Right atrium auricular region (tissue), 2 donors: ENCODE data around the gene ZCCHC7. TPM values are rescaled to one million over a fixed set of nuclear protein-coding genes. Genes with fewer than 3 reads are reported as not detected.

Source experiments
- DNase-seq: peaks from one replicate; pipeline ENCODE4 v3.0.0-alpha.2; 2019; ENCODE audit warnings: low spot score
- H3K27ac ChIP-seq, 2 donors: fragments of 200-600 bp; sonication (generic); 1 replicate in 1 of 2; 2 replicates in 1 of 2; pipeline ENCODE4 v1.5.1; 2016 to 2019
- H3K27me3 ChIP-seq, 2 donors: fragments of 200-600 bp; sonication (generic); one replicate each; pipeline versions ENCODE4 v1.5.1 to v1.6.0; 2017 to 2019
- H3K36me3 ChIP-seq: fragments of 200-600 bp; sonication (generic); one replicate; pipeline ENCODE4 v1.5.1; 2016
- H3K4me1 ChIP-seq, 2 donors: fragments of 200-600 bp; sonication (generic); one replicate each; pipeline versions ENCODE4 v1.5.1 to v1.6.0; 2017 to 2019
- H3K4me3 ChIP-seq, 2 donors: fragments of 200-600 bp; sonication (generic); 1 replicate in 1 of 2; 2 replicates in 1 of 2; pipeline ENCODE4 v1.5.1; 2017 to 2019; ENCODE audit warnings: mild to moderate bottlenecking in 1 of 2, moderate library complexity in 1 of 2
- H3K9me3 ChIP-seq, 2 donors: fragments of 200-600 bp; sonication (generic); one replicate each; pipeline ENCODE4 v1.5.1; 2019
- total RNA-seq, 2 donors: library from RNA; depleted of rRNA; stranded (reverse); fragments of >200 nt; gene quantifications; one replicate each; pipeline ENCODE4 v1.1.0, GENCODE V29; 2016
- TF ChIP-seq, protein P1 (sequence below), 2 donors: fragments of 200-600 bp; sonication (generic); IDR thresholded peaks; one replicate each; pipeline ENCODE4 v1.5.1; 2019; ENCODE audit warnings: antibody characterized with exemption in 2 of 2

ZCCHC7 gene
- total RNA-seq, 2 donors from 2014 or later = 8.1 to 8.6 TPM

DNA sequence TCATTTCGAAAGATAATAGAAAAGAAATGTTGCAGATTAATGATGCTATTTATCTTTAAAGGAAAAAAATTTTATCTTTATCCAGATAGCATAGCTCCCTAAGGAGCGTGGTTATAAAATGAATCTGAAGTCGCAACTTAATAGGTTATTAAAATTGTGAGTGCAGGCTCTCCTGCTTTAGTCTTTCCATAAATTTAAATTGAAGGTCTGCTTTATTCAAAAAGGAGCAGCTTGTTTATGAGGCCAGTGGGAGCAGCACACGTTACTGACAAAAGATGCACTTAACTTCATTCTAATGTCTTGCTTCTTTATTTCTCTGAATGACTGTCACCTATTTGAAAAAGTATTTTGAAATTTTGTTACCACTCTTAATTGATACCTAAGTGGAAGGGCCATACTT, 95.0 kb downstream of the ZCCHC7 start:
- H3K27me3 ChIP-seq = no peaks in the 10 kb centered on the region
- no peak overlapping the region for H3K4me3 ChIP-seq
- no peak for DNase-seq
- TF ChIP-seq, protein P1, sequence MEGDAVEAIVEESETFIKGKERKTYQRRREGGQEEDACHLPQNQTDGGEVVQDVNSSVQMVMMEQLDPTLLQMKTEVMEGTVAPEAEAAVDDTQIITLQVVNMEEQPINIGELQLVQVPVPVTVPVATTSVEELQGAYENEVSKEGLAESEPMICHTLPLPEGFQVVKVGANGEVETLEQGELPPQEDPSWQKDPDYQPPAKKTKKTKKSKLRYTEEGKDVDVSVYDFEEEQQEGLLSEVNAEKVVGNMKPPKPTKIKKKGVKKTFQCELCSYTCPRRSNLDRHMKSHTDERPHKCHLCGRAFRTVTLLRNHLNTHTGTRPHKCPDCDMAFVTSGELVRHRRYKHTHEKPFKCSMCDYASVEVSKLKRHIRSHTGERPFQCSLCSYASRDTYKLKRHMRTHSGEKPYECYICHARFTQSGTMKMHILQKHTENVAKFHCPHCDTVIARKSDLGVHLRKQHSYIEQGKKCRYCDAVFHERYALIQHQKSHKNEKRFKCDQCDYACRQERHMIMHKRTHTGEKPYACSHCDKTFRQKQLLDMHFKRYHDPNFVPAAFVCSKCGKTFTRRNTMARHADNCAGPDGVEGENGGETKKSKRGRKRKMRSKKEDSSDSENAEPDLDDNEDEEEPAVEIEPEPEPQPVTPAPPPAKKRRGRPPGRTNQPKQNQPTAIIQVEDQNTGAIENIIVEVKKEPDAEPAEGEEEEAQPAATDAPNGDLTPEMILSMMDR (IDR thresholded peaks at IDR 0.05) = no peak
- H3K4me1 ChIP-seq = peaks cover 0 to 3% of the 10 kb centered on the region in 2 donors
- no peaks in the 10 kb centered on the region for H3K9me3 ChIP-seq
- no peak overlapping the region for H3K27ac ChIP-seq
- no peaks in the 10 kb centered on the region for H3K36me3 ChIP-seq

DNA sequence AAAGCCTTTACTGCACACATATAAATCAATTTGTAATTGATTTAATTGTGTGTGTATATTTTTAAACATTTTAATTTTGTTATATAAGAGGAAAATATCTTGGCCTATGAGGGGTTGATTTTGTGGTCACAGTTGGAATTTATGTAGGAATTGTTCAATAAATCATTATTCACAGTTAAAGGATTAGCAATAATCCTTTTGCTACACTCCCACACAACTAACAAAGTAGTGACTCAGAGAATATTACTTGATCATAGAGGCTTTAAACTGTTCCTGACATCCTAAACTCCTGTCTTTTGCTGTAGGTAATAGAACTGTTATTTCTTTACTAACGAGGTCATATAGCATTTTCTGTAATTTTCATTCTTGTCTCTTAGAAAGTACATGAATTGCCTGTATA, 95.5 kb downstream of the ZCCHC7 start:
- TF ChIP-seq, protein P1 (IDR thresholded peaks at IDR 0.05) = no peak
- no peak for DNase-seq
- Histone ChIP-seq H3K9me3 (no peaks in the 10 kb centered on the region), H3K4me3 (no peak overlapping the region), H3K27ac (no peak overlapping the region), H3K27me3 (no peaks in the 10 kb centered on the region), H3K4me1 (no peaks in the 10 kb centered on the region), H3K36me3 (no peaks in the 10 kb centered on the region)

DNA sequence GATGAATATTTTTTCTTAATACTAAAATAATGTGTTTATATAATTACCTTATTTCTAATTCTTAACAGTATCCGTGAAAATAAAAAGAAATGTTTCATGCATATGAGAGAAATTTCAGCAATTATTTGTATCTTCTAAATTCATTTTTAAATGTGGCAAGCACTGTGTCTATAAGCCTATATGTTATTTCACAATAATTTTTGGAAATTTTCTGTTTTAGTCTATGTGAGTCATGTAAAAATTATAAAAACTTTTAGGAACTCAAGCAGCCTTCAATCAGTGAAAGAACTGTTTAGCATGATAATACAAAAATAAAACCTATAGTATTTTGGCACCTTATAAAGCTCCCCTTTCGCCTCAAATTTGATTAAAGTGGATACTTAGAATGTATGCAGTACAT, 96.8 kb downstream of the ZCCHC7 start:
- no peak for DNase-seq
- TF ChIP-seq, protein P1 (IDR thresholded peaks at IDR 0.05) = no peak
- Histone ChIP-seq H3K4me1 (no peaks in the 10 kb centered on the region), H3K4me3 (no peak overlapping the region), H3K9me3 (no peaks in the 10 kb centered on the region), H3K36me3 (no peaks in the 10 kb centered on the region), H3K27ac (no peak overlapping the region), H3K27me3 (no peaks in the 10 kb centered on the region)

DNA sequence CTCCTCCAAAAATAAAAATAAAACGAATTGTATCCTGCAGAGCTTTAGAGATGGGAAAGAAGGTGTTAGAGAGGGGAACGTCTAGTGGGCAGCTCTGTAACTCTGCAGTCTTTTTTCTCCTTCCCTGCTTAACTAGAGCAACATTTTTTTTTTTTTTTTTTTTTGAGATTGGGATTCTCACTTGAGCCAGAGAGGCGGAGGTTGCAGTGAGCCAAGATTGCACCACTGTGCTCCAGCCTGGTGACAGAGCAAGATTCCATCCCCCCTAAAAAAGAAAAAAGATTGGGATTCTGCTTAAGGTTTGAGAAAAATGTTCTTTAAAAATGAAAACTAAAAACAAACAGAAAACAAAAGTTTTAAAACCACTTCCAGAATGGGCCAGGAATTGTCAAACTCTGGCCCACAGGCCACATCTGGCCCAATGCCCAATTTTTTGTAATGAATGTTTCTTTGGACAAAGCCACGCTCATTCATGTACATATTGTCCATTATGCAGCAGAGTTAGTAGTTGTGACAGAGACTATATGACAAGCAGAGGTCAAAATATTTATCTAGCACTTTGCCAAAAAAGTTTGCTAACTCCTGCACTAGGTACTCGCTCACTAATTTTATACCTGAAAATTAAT, 98.5 kb downstream of the ZCCHC7 start:
- Histone ChIP-seq H3K27ac (no peak overlapping the region), H3K4me1 (no peaks in the 10 kb centered on the region), H3K27me3 (no peaks in the 10 kb centered on the region), H3K36me3 (no peaks in the 10 kb centered on the region), H3K9me3 (no peaks in the 10 kb centered on the region), H3K4me3 (no peak overlapping the region)
- TF ChIP-seq, protein P1 (IDR thresholded peaks at IDR 0.05) = no peak
- DNase-seq = no peak

DNA sequence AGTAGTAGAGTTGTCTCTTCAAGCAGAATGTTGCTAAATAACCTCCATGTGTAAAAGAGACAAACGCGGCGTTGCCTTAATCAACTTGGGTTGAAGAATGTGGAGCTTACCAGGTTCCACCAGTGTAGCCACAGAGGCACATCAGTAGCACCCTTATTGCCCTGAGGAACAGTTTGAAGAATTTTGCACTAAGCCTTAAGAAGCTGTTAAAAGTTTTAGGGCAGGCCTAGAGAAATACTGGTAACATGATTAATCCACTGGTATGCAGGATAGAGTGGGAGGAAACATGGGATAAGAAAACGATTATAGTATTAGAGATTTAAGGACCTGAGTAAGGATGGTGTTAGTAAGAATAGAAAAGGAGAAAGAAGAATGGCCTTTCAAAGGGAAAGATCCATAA, 100.6 kb downstream of the ZCCHC7 start:
- Histone ChIP-seq H3K27ac (no peak overlapping the region), H3K4me1 (no peaks in the 10 kb centered on the region), H3K9me3 (no peaks in the 10 kb centered on the region), H3K27me3 (no peaks in the 10 kb centered on the region), H3K36me3 (no peaks in the 10 kb centered on the region), H3K4me3 (no peak overlapping the region)
- TF ChIP-seq, protein P1 (IDR thresholded peaks at IDR 0.05) = no peak
- no peak for DNase-seq

DNA sequence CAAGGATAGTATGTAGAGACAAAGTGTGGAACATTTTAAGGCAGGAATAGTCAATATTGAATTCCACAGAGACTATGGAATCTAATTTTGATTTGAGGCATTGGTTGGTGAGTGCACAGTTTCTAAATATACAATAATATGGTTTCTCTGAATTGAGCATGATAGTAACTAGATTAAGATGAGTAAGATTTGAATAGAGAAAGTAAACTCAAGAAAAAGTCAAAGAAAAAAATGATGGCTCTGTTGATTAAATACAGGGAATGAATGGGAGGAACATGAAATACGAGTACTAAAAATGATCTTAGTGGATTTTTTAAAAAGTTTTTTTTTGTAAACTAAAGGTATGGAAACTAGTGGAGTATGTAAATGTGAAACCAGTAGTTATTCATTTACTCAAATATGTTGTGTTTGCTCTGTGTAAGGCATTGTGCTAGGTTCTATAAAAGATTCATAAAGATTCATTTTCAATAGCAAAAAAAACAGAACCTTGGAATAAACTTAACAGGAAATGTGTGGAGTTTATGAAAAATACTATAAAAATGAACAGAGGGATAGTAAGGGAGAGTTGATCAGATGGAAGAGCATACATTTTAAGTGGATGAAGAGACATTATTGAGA, 101.2 kb downstream of the ZCCHC7 start:
- TF ChIP-seq, protein P1 (IDR thresholded peaks at IDR 0.05) = no peak
- H3K27me3 ChIP-seq = no peaks in the 10 kb centered on the region
- no peak for DNase-seq

More for the DNA sequence above, 101.2 kb downstream of the ZCCHC7 start:
- Histone ChIP-seq H3K9me3 (no peaks in the 10 kb centered on the region), H3K4me3 (no peak overlapping the region), H3K4me1 (no peaks in the 10 kb centered on the region), H3K36me3 (no peaks in the 10 kb centered on the region), H3K27ac (no peak overlapping the region)
